HCT116 (cell line): ENCODE results near the gene POLE.

Source experiments
- CTCF ChIP-seq, 3 experiments: fragments of 200-600 bp in 1 of 3; sonication (generic) in 1 of 3; IDR thresholded peaks in 2 of 3; conservative IDR thresholded peaks in 1 of 3; 2 replicates each; pipeline ENCODE4 v1.5.1; 2012 to 2017; ENCODE audit warnings: low read depth in 2 of 3, low read length in 2 of 3, antibody characterized with exemption in 1 of 3, borderline replicate concordance in 1 of 3, control low read depth in 1 of 3, mild to moderate bottlenecking in 1 of 3, mixed read lengths in 1 of 3, mixed run types in 1 of 3, moderate library complexity in 1 of 3; ENCODE audit not compliant: insufficient read depth in 1 of 3
- EGR1 ChIP-seq: IDR thresholded peaks from 2 replicates; pipeline ENCODE4 v1.6.1; 2012; ENCODE audit warnings: low read depth
- EZH2 ChIP-seq: fragments of 200-600 bp; sonication (generic); IDR thresholded peaks from 2 replicates; pipeline ENCODE4 v1.6.1; 2017; ENCODE audit warnings: antibody characterized with exemption, mixed run types
- EZH2phosphoT487 ChIP-seq: fragments of 200-600 bp; IDR thresholded peaks from 2 replicates; pipeline ENCODE4 v1.6.1; 2018; ENCODE audit warnings: antibody characterized with exemption, borderline replicate concordance
- POLR2A ChIP-seq: IDR thresholded peaks from 2 replicates; pipeline ENCODE4 v1.7.0; 2011; ENCODE audit warnings: borderline replicate concordance; ENCODE audit not compliant: insufficient read depth, insufficient read length; ENCODE audit errors: extremely low read depth
- POLR2AphosphoS5 ChIP-seq: IDR thresholded peaks from 2 replicates; pipeline ENCODE4 v1.6.1; 2011; ENCODE audit warnings: mild to moderate bottlenecking, low read depth, low read length, moderate library complexity
- RAD21 ChIP-seq: IDR thresholded peaks from 2 replicates; pipeline ENCODE4 v1.6.1; 2012; ENCODE audit warnings: low read depth, mild to moderate bottlenecking
- REST ChIP-seq: IDR thresholded peaks from 2 replicates; pipeline ENCODE4 v1.6.1; 2012; ENCODE audit warnings: low read depth
- SIN3A ChIP-seq: IDR thresholded peaks from 2 replicates; pipeline ENCODE4 v1.6.1; 2012; ENCODE audit warnings: low read depth
- SRF ChIP-seq: IDR thresholded peaks from 2 replicates; pipeline ENCODE4 v1.6.1; 2012; ENCODE audit warnings: low read depth
- TCF7L2 ChIP-seq: IDR thresholded peaks from 2 replicates; pipeline ENCODE4 v1.7.0; 2011; ENCODE audit warnings: borderline replicate concordance, inconsistent platforms; ENCODE audit not compliant: insufficient read depth, insufficient read length; ENCODE audit errors: extremely low read depth
- YY1 ChIP-seq: IDR thresholded peaks from 2 replicates; pipeline ENCODE4 v1.6.1; 2011; ENCODE audit warnings: low read length, low read depth, moderate library complexity, mild to moderate bottlenecking; ENCODE audit not compliant: insufficient replicate concordance; ENCODE audit errors: extremely low read depth
- ZBTB33 ChIP-seq: IDR thresholded peaks from 2 replicates; pipeline ENCODE4 v1.6.1; 2011; ENCODE audit warnings: mild to moderate bottlenecking, low read length, moderate library complexity; ENCODE audit not compliant: insufficient replicate concordance; ENCODE audit errors: extremely low read depth

- TF ChIP-seq EZH2phosphoT487 (no peak), SIN3A (no peak), POLR2AphosphoS5 (no peak), ZBTB33 (no peak), EZH2 (no peak), CTCF (IDR thresholded peaks at IDR 0.05 in 2 of 3, conservative IDR thresholded peaks at IDR 0.05 in 1 of 3; ENCODE audit: borderline replicate concordance in 1 of 3, insufficient read depth in 1 of 3, low read depth in 2 of 3, low read length in 2 of 3) (no peak), POLR2A (no peak), TCF7L2 (no peak), EGR1 (no peak), REST (no peak), SRF (no peak), RAD21 (no peak), YY1 (no peak)
Observed at GRCh38 chr12:132649226-132649945, 37.8 kb downstream of the POLE start.
